Mucosa of descending colon (tissue), 3 donors: ENCODE data around the gene RPSA. TPM values are rescaled to one million over a fixed set of nuclear protein-coding genes. Genes with fewer than 3 reads are reported as not detected.
A peak's percentile ranks its signal among the peaks of the same experiment; 100 is the strongest.

Experiments
- ATAC-seq: fragments of 200-7000 bp; cut with Tn5 transposase; one replicate; pipeline ENCODE4 v1.9.1; 2020; ENCODE audit warnings: mild to moderate bottlenecking, moderate library complexity
- DNase-seq, 3 donors: peaks; one replicate each; pipeline ENCODE4 v3.0.0-alpha.2; 2020
- H3K36me3 ChIP-seq: fragments of 200-600 bp; one replicate; pipeline ENCODE4 v1.8.0; 2021; ENCODE audit warnings: low read depth, mild to moderate bottlenecking
- H3K4me1 ChIP-seq: fragments of 200-600 bp; one replicate; pipeline ENCODE4 v1.8.0; 2021; ENCODE audit warnings: low read depth, mild to moderate bottlenecking
- H3K4me3 ChIP-seq: fragments of 200-600 bp; one replicate; pipeline ENCODE4 v1.8.0; 2021; ENCODE audit warnings: mild to moderate bottlenecking
- H3K9me3 ChIP-seq: fragments of 200-600 bp; one replicate; pipeline ENCODE4 v1.8.0; 2021; ENCODE audit warnings: mild to moderate bottlenecking
- CTCF ChIP-seq: fragments of 200-600 bp; IDR thresholded peaks from one replicate; pipeline ENCODE4 v1.8.0; 2022; ENCODE audit warnings: antibody characterized with exemption, mild to moderate bottlenecking
- intact Hi-C, 2 donors: fragments of 100-400 bp; cut with DNase I in 1 of 2; cut with micrococcal nuclease in 1 of 2; formaldehyde crosslinking; loops; one replicate each; pipeline versions ENCODE4 v1.11.0 to v1.11.1; 2022; cut with DNase I, micrococcal nuclease
- total RNA-seq, 3 donors: library from RNA; stranded (reverse); fragmentation: NEBNext Ultra II Directional in 2 of 3; extraction: Animal tissue kit (Norgen Biotek cat#: 25700) in 2 of 3; gene quantifications; one replicate each; pipeline versions ENCODE4 v1.2.1 to v1.2.4, GENCODE V29; 2021 to 2023
- donor health status: DM: no; HTN: no; CAD: no; lungs with moderate emphysema.
- donor health status: DM: no; HTN: no; CAD: no.
- donor health status: DM: no; HTN: yes; CAD: no.

Gene RPSA
- total RNA-seq, 3 donors from 2014 or later: 692 to 1,050 (median 908) TPM

DNA sequence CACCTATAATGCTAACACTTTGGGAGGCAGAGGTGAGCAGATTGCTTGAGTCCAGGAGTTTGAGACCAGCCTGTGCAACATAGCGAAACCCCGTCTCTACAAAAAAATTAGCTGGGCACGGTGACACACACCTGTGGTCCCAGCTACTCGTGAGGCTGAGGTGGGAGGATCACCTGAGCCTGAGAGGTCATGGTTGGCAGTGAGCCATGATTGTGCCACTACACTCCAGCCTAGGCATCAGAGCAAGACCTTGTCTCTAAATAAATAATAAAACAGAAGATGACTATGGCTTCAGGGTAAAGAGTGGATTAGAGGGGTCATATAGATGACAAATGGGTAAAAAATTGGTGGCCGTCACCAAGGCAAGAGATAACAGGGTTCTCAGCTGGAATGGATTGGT lies 20.2 kb upstream of the RPSA start:
- TF ChIP-seq CTCF: no peak
- Histone ChIP-seq H3K4me1 (peaks cover 37% of the 10 kb centered on the region), H3K36me3 (no peaks in the 10 kb centered on the region), H3K4me3 (no peak overlapping the region), H3K9me3 (no peaks in the 10 kb centered on the region)
- no peak for ATAC-seq
- intact Hi-C loops: loop anchor here in 1 of 2 donors (10.0 kb wide), 1 partner anchor 92 kb away; no protein-coding TSS in a partner anchor
- DNase-seq: no peak

DNA sequence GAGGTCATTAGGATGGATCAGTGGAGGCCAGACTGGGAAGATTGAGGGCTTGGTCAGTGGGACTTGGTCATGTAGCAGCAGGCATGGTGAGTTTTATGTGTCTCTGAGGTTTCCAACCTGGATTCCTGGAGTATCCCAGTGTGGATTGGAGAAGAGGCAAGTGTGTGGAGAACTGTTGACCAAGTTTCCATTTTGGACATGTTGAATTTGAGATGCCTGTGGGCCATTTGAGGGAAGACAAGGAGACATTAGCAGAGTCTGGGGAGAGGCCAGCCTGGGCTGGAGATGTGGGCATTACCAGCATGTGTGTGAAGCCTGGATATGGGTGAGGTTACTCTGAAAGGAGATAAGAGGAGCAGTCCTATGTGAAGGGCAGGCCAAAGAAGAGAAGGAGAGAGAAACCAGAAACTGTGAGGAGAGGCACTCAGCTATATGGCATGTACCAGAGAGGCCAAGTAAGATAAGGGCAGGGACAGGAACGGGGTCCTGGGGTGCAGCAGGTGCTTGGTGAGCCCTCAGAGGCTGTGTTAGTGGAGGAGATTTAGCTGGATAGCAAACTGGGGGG lies 19.0 kb upstream of the RPSA start:
- TF ChIP-seq CTCF: no peak
- ATAC-seq: no peak
- H3K36me3 ChIP-seq: peaks cover 5% of the 10 kb centered on the region
- intact Hi-C loops: loop anchor here in 1 of 2 donors (10.0 kb wide), 1 partner anchor 93 kb away; no protein-coding TSS in a partner anchor
- no peak overlapping the region for H3K4me3 ChIP-seq
- H3K9me3 ChIP-seq: no peaks in the 10 kb centered on the region
- no peak for DNase-seq
- H3K4me1 ChIP-seq: peaks cover 33% of the 10 kb centered on the region

- Histone ChIP-seq H3K9me3 (no peaks in the 10 kb centered on the region), H3K36me3 (peaks cover 5% of the 10 kb centered on the region), H3K4me1 (peaks cover 31% of the 10 kb centered on the region), H3K4me3 (no peak overlapping the region)
- TF ChIP-seq CTCF: no peak
- intact Hi-C loops: loop anchor here in 1 of 2 donors (10.0 kb wide), 1 partner anchor 93 kb away; no protein-coding TSS in a partner anchor
- DNase-seq: no peak
- no peak for ATAC-seq
These were observed 18.4 kb upstream of the RPSA start for GRCh38 chr3:39388153-39388552.

GRCh38 chr3:39388741-39389248 lies 17.7 kb upstream of the RPSA start:
- H3K9me3 ChIP-seq: no peaks in the 10 kb centered on the region
- H3K4me1 ChIP-seq: peaks cover 31% of the 10 kb centered on the region
- peaks cover 5% of the 10 kb centered on the region for H3K36me3 ChIP-seq
- ATAC-seq: peak; percentile 2
- no peak for TF ChIP-seq CTCF
- no peak overlapping the region for H3K4me3 ChIP-seq
- DNase-seq: no peak
- intact Hi-C loops: loop anchor here in 1 of 2 donors (10.0 kb wide), 1 partner anchor 94 kb away; no protein-coding TSS in a partner anchor

DNA sequence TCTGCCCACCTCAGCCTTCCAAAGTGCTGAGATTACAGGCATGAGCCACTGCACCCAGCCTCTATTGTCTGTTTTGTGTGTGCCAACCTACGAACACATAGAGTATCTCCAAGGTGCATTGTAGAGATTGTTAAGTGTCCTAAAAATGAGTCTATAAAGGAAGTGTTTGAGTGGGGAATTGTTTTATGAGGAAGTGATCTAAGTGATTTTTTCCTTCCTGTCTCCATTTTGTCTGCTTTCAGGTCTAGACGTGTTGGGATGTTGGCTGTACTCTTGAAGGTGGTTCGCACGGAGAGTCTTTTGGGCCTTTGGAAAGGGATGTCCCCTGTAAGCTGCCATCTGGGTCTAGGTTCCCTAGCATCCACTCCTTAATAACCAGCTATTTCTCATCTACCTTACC lies 16.3 kb upstream of the RPSA start:
- Histone ChIP-seq H3K36me3 (peaks cover 8% of the 10 kb centered on the region), H3K4me3 (no peak overlapping the region), H3K4me1 (peaks cover 24% of the 10 kb centered on the region), H3K9me3 (no peaks in the 10 kb centered on the region)
- ATAC-seq (no peak), DNase-seq (no peak)
- intact Hi-C loops: no loop called here
- no peak for TF ChIP-seq CTCF
